Prostate gland (tissue), 2 donors: ENCODE data around the gene JAG2. TPM values are rescaled to one million over a fixed set of nuclear protein-coding genes. Genes with fewer than 3 reads are reported as not detected.

Experiments used
- DNase-seq: peaks from one replicate; pipeline ENCODE4 v3.0.0-alpha.2; 2019; ENCODE audit warnings: low spot score
- H3K27ac ChIP-seq, 2 donors: fragments of 200-600 bp; sonication (generic); 2 replicates each; pipeline ENCODE4 v1.5.1; 2017 to 2019
- H3K27me3 ChIP-seq: fragments of 200-600 bp; sonication (generic); replicated peaks from 2 replicates; pipeline ENCODE4 v1.5.1; 2019; ENCODE audit not compliant: insufficient read depth
- H3K36me3 ChIP-seq, 2 donors: fragments of 200-600 bp; sonication (generic); 1 replicate in 1 of 2; 2 replicates in 1 of 2; pipeline versions ENCODE4 v1.5.1 to v1.8.1; 2017 to 2019
- H3K4me1 ChIP-seq: fragments of 200-600 bp; sonication (generic); replicated peaks from 2 replicates; pipeline ENCODE4 v1.5.1; 2019
- H3K4me3 ChIP-seq, 2 donors: fragments of 200-600 bp; sonication (generic); 2 replicates each; pipeline ENCODE4 v1.5.1; 2017 to 2019
- H3K9me3 ChIP-seq: fragments of 200-600 bp; sonication (generic); 2 replicates; pipeline ENCODE4 v1.5.1; 2017
- POLR2A ChIP-seq: fragments of 450-650 bp; IDR thresholded peaks from one replicate; pipeline ENCODE4 v1.6.1; 2016; ENCODE audit warnings: antibody characterized with exemption, mild to moderate bottlenecking
- POLR2AphosphoS5 ChIP-seq: sonication (generic); formaldehyde crosslinking; IDR thresholded peaks from one replicate; pipeline ENCODE4 v1.6.1; 2017; ENCODE audit warnings: antibody characterized with exemption
- WGBS: methylation state at CpG from one replicate; pipeline ENCODE4 v1.1.5; 2018; 5-methylcytosine and 5-hydroxymethylcytosine counted together
- intact Hi-C: fragments of 100-400 bp; cut with DNase I; formaldehyde crosslinking; loops from one replicate; pipeline ENCODE4 v1.14.2; 2022
- total RNA-seq, 2 donors: library from RNA; depleted of rRNA; stranded (reverse); fragments of >200 nt; gene quantifications; one replicate each; pipeline ENCODE4 v1.1.0, GENCODE V29; 2016
- TF ChIP-seq, protein P1 (sequence below), 4 experiments: fragments of 200-600 bp in 2 of 4; fragments of 450-650 bp in 2 of 4; sonication (generic) in 2 of 4; IDR thresholded peaks; 1 replicate in 3 of 4; 2 replicates in 1 of 4; pipeline ENCODE4 v1.5.1; 2016 to 2019; ENCODE audit warnings: antibody characterized with exemption in 4 of 4, mild to moderate bottlenecking in 2 of 4, moderate library complexity in 2 of 4

The JAG2 gene
- total RNA-seq, 2 donors from 2014 or later, result 26.8 to 30.5 TPM

GRCh38 chr14:105208738-105209075 is 40.1 kb upstream of the JAG2 start:
- no peaks in the 10 kb centered on the region for H3K9me3 ChIP-seq
- no peaks in the 10 kb centered on the region for H3K4me1 ChIP-seq
- no peaks in the 10 kb centered on the region for H3K27me3 ChIP-seq
- no peaks in the 10 kb centered on the region for H3K36me3 ChIP-seq
- no peak overlapping the region for H3K4me3 ChIP-seq
- H3K27ac ChIP-seq, result no peak overlapping the region
- no peak for DNase-seq
- intact Hi-C loops, result loop anchor here (10.0 kb wide), 1 partner anchor 114 kb away; no protein-coding TSS in a partner anchor
- WGBS, result 90% methylated on average over 11 of the region's 12 CpGs
- TF ChIP-seq POLR2A (no peak), POLR2AphosphoS5 (no peak)
- TF ChIP-seq, protein P1, sequence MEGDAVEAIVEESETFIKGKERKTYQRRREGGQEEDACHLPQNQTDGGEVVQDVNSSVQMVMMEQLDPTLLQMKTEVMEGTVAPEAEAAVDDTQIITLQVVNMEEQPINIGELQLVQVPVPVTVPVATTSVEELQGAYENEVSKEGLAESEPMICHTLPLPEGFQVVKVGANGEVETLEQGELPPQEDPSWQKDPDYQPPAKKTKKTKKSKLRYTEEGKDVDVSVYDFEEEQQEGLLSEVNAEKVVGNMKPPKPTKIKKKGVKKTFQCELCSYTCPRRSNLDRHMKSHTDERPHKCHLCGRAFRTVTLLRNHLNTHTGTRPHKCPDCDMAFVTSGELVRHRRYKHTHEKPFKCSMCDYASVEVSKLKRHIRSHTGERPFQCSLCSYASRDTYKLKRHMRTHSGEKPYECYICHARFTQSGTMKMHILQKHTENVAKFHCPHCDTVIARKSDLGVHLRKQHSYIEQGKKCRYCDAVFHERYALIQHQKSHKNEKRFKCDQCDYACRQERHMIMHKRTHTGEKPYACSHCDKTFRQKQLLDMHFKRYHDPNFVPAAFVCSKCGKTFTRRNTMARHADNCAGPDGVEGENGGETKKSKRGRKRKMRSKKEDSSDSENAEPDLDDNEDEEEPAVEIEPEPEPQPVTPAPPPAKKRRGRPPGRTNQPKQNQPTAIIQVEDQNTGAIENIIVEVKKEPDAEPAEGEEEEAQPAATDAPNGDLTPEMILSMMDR (IDR thresholded peaks at IDR 0.05), result no peak

DNA sequence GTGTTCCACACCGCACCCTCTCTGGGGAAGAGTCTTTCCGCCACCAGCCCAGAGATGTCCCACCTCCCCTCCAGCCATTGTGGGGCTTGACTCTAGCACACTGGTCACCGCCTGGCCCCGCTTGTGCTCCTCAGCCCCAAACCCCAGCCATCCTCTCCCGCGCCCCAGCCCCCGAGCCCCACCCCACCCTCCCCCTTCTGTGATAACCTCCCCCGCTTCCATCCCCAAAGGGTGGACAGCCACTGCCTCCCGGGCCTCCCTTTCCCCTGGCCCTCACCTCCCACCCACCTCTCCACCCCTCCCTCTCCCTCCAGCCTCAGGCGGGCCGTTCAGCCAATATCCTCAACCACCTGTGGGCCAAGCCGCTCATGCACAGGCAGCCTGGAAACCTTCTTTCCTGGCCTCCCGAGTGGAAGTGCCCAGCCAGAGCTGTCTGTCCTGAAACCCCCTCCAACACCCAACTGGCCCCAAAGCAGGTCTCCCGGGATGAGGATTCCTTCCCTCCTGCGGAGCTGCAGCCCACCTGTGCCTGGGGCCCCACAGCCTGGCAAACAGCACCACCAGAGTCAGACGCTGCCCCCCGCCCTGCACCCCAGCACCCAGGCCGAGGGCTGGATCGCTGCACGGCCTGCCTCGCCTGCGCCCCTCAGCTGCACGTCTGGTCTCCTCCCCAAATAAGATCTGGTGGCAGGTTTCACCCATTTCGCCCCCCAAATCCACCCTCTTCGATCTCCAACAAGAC is 39.6 kb upstream of the JAG2 start:
- intact Hi-C loops, result loop anchor here (10.0 kb wide), 1 partner anchor 113 kb away; no protein-coding TSS in a partner anchor
- no peaks in the 10 kb centered on the region for H3K9me3 ChIP-seq
- no peak overlapping the region for H3K4me3 ChIP-seq
- DNase-seq, result no peak
- H3K27me3 ChIP-seq, result no peaks in the 10 kb centered on the region
- no peak for TF ChIP-seq POLR2AphosphoS5
- no peak for TF ChIP-seq POLR2A
- TF ChIP-seq, protein P1 (IDR thresholded peaks at IDR 0.05), result no peak
- no peaks in the 10 kb centered on the region for H3K36me3 ChIP-seq
- no peak overlapping the region for H3K27ac ChIP-seq
- WGBS, result 90% methylated on average over 25 of the region's 25 CpGs
- H3K4me1 ChIP-seq, result no peaks in the 10 kb centered on the region

- intact Hi-C loops, result loop anchor here (10.0 kb wide), 1 partner anchor 113 kb away; no protein-coding TSS in a partner anchor
- H3K36me3 ChIP-seq, result no peaks in the 10 kb centered on the region
- no peak for TF ChIP-seq POLR2AphosphoS5
- H3K4me3 ChIP-seq, result no peak overlapping the region
- H3K4me1 ChIP-seq, result no peaks in the 10 kb centered on the region
- H3K27ac ChIP-seq, result no peak overlapping the region
- H3K9me3 ChIP-seq, result no peaks in the 10 kb centered on the region
- 81% methylated on average over 9 of the region's 13 CpGs for WGBS
- DNase-seq, result no peak
- no peaks in the 10 kb centered on the region for H3K27me3 ChIP-seq
Measured at GRCh38 chr14:105207460-105207901, 38.9 kb upstream of the JAG2 start.

DNA sequence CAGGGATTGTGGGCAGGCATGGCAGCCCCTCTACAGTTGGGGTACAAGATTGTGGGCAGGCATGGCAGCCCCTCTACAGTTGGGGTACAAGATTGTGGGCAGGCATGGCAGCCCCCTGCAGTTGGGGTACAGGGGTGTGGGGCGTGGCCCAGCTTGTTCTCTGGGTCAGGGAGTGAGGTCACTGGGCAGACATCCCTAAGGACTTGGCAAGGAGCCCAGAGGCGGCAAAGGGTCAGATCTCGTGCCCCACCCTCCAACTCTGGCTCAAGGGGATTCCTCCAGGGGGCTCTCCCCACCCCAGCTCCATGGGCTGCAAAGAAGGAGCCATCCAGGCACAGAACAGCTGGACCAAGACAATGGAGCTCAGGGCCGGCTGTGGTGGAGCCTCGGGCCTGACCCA is 38.3 kb upstream of the JAG2 start:
- TF ChIP-seq POLR2AphosphoS5 (no peak), POLR2A (no peak)
- TF ChIP-seq, protein P1 (IDR thresholded peaks at IDR 0.05), result no peak
- Histone ChIP-seq H3K36me3 (no peaks in the 10 kb centered on the region), H3K27me3 (no peaks in the 10 kb centered on the region), H3K4me1 (no peaks in the 10 kb centered on the region), H3K9me3 (no peaks in the 10 kb centered on the region), H3K4me3 (no peak overlapping the region), H3K27ac (no peak overlapping the region)
- DNase-seq, result no peak
- WGBS, result 56% methylated on average over 5 of the region's 5 CpGs
- intact Hi-C loops, result loop anchor here (10.0 kb wide), 1 partner anchor 112 kb away; no protein-coding TSS in a partner anchor

GRCh38 chr14:105205673-105206208 is 37.2 kb upstream of the JAG2 start:
- 32% methylated on average over 12 of the region's 12 CpGs for WGBS
- H3K9me3 ChIP-seq, result no peaks in the 10 kb centered on the region
- no peaks in the 10 kb centered on the region for H3K4me1 ChIP-seq
- no peak overlapping the region for H3K27ac ChIP-seq
- no peak for TF ChIP-seq POLR2AphosphoS5
- no peak overlapping the region for H3K4me3 ChIP-seq
- intact Hi-C loops, result loop anchor here (10.0 kb wide), 1 partner anchor 111 kb away; no protein-coding TSS in a partner anchor
- DNase-seq, result no peak
- H3K36me3 ChIP-seq, result no peaks in the 10 kb centered on the region
- no peaks in the 10 kb centered on the region for H3K27me3 ChIP-seq
